Body of pancreas (tissue), 4 donors: ENCODE results near the gene STAB1.

Experiments used
- POLR2A ChIP-seq, 3 donors: fragments of 450-650 bp; IDR thresholded peaks; one replicate each; pipeline ENCODE4 v1.6.1; 2016; ENCODE audit warnings: antibody characterized with exemption in 3 of 3, mild to moderate bottlenecking in 2 of 3
- TF ChIP-seq, protein P1 (sequence below), 7 experiments: fragments of 450-650 bp in 4 of 7; fragments of 200-600 bp in 3 of 7; sonication (generic) in 3 of 7; IDR thresholded peaks; one replicate each; pipeline ENCODE4 v1.5.1; 2016 to 2019; ENCODE audit warnings: antibody characterized with exemption in 7 of 7

GRCh38 chr3:52483081-52483480 lies 12.1 kb upstream of the STAB1 start:
- TF ChIP-seq, protein P1, sequence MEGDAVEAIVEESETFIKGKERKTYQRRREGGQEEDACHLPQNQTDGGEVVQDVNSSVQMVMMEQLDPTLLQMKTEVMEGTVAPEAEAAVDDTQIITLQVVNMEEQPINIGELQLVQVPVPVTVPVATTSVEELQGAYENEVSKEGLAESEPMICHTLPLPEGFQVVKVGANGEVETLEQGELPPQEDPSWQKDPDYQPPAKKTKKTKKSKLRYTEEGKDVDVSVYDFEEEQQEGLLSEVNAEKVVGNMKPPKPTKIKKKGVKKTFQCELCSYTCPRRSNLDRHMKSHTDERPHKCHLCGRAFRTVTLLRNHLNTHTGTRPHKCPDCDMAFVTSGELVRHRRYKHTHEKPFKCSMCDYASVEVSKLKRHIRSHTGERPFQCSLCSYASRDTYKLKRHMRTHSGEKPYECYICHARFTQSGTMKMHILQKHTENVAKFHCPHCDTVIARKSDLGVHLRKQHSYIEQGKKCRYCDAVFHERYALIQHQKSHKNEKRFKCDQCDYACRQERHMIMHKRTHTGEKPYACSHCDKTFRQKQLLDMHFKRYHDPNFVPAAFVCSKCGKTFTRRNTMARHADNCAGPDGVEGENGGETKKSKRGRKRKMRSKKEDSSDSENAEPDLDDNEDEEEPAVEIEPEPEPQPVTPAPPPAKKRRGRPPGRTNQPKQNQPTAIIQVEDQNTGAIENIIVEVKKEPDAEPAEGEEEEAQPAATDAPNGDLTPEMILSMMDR (IDR thresholded peaks at IDR 0.05) = no peak
- TF ChIP-seq POLR2A (IDR thresholded peaks at IDR 0.05) = no peak
